ENCODE results near the gene EFNA2.

The EFNA2 gene

GRCh38 chr19:1259876-1260748 lies 25.6 kb upstream of the EFNA2 start:
- TF ChIP-seq CTCF (IDR thresholded peaks at IDR 0.05; ENCODE audit: extremely low read depth, missing control alignments) = no peak
- DNase-seq (ENCODE audit: low spot score) = peak; percentile 65

DNA sequence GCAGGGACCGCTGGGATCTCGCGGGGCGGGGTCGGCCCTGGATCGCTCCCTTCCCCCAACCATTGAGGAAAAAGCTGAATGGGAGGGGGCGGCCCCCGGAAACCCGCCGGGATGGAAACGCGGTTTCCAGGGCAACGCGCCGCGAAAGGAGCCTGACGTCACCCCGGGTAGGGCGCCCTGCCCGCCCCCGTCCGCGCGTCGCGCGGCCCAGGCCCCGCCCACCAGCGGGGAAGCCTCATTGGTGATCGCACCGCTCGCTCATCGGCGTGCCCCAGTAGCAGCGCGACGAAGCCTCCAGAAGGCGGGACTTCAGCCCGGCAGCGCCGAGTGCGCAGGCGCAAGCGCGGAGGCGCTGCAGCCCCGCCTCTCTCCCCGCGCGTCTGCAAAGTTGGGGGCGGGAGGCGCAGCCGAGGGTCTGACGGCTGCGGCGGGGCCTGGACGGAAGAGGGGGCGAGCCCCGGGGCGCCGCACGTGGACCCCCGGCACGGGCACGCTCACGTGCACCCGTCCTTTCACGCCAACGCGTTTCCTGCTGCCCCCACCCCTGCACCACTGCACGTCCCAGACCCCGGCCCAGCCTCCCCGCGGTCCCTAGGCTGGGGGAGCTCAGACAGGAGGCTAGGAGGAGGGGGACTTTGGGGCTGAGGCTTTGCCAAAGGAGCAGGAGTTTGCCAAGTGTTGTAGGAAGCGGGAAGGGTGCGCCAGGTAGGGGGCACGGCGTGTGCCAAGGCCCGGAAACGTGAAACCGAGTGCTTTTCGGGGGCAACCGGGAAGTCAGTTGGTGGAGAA lies 24.7 kb upstream of the EFNA2 start:
- DNase-seq (ENCODE audit: low spot score) = peak; percentile 98
- no peak for TF ChIP-seq CTCF (IDR thresholded peaks at IDR 0.05; ENCODE audit: extremely low read depth, missing control alignments)

- no peak for DNase-seq (ENCODE audit: low spot score)
- TF ChIP-seq CTCF (IDR thresholded peaks at IDR 0.05; ENCODE audit: extremely low read depth, missing control alignments) = no peak
Observed at GRCh38 chr19:1261538-1261797, 24.2 kb upstream of the EFNA2 start.

DNA sequence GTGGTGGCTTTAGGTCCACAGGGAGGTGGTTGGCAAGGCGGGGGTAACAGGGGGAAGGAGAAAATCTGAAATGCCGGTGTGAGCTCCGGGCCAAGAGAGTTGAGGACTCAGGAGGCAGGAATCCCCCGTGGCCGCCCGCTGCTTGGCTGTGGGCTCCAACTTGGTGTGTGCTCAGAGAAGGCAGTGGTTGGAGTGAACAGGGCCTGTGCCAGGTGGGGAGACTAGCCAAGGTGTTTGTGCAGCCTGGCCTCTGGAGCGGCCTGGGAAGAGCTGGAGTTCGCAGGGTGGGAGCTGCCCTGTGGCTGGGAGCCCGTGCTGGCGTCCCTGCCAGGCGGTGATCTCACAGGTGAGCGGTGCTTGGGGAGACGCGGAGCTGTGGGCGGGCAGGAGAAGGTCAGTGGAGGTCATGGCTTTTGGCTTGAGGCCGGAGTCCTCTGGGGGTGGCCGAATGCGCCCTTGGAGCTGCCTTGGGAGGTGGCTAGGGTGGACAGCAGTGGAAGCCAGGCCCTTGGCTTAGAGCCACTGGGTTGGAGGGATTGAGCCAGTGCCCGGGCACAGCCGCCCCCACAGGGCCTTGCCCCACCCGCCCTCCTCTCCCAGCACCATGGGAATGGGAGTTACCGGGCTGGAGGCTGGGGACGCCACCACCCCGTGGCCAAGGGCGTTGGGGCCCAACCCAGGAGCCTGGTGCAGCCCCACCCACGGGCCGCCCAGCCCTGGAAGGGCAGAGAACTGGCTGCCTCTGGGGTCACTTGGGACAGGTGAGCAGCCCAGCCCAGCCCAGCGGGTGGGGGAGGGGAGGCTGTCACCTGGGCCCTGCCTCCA lies 23.7 kb upstream of the EFNA2 start:
- TF ChIP-seq CTCF (IDR thresholded peaks at IDR 0.05; ENCODE audit: extremely low read depth, missing control alignments) = no peak
- DNase-seq (ENCODE audit: low spot score) = no peak

- TF ChIP-seq CTCF (IDR thresholded peaks at IDR 0.05; ENCODE audit: extremely low read depth, missing control alignments) = no peak
- DNase-seq (ENCODE audit: low spot score) = no peak
Observed at GRCh38 chr19:1262623-1263123, 23.0 kb upstream of the EFNA2 start.

DNA sequence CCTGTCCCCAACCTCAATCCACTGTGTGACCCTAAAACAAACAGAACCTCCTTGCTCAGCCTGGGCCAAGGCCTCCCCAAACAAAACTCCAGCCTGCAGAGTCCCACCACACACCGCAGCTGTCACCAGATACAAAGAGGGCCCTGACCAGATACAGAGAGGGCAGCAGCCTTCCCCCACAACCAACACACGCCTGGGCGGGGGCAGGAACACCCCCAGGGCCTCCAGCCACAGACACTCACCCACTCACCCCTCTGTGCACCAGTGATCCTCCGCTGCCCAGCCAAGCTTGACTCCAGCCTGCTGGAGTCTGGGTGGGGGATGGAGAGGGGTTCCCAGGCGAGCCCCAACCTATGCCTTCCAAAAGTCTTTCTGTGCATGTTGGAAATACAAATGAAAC lies 22.5 kb upstream of the EFNA2 start:
- DNase-seq (ENCODE audit: low spot score) = no peak

More for the DNA sequence above, 22.5 kb upstream of the EFNA2 start:
- no peak for TF ChIP-seq CTCF (IDR thresholded peaks at IDR 0.05; ENCODE audit: extremely low read depth, missing control alignments)
